Neuronal stem cell (in vitro differentiated cells): Measurements from ENCODE around the gene RHOBTB3.
A peak's percentile ranks its signal among the peaks of the same experiment; 100 is the strongest.
"Not testable (repeated sequence)": the region's sequence is repeated elsewhere in the genome, so short reads cannot be mapped to it uniquely, and the experiment has no call there.

Source experiments
- DNase-seq: peaks from one replicate; pipeline ENCODE4 v3.0.0-alpha.2; 2013; ENCODE audit warnings: low spot score
- H2AFZ ChIP-seq: one replicate; pipeline ENCODE4 v1.6.1; 2013; ENCODE audit warnings: mild to moderate bottlenecking, low read length, inconsistent platforms
- H2AK5ac ChIP-seq: 2 replicates; pipeline ENCODE4 v1.6.1; 2013; ENCODE audit warnings: low read depth, mild to moderate bottlenecking, inconsistent platforms, low read length, moderate library complexity, mixed read lengths
- H2BK120ac ChIP-seq: 2 replicates; pipeline ENCODE4 v1.6.1; 2013; ENCODE audit warnings: low read depth, mild to moderate bottlenecking, inconsistent platforms, low read length, moderate library complexity, mixed read lengths
- H2BK12ac ChIP-seq: one replicate; pipeline ENCODE4 v1.6.1; 2013; ENCODE audit warnings: low read length, inconsistent platforms
- H2BK15ac ChIP-seq: 2 replicates; pipeline ENCODE4 v1.6.1; 2013; ENCODE audit warnings: mild to moderate bottlenecking, low read length, inconsistent platforms, mixed read lengths
- H2BK5ac ChIP-seq: one replicate; pipeline ENCODE4 v1.6.1; 2013; ENCODE audit warnings: inconsistent platforms, mild to moderate bottlenecking, low read length, moderate library complexity
- H3K14ac ChIP-seq: one replicate; pipeline ENCODE4 v1.6.1; 2013; ENCODE audit warnings: low read length, inconsistent platforms
- H3K18ac ChIP-seq: 2 replicates; pipeline ENCODE4 v1.6.1; 2013; ENCODE audit warnings: low read length, inconsistent platforms
- H3K23ac ChIP-seq: 2 replicates; pipeline ENCODE4 v1.6.1; 2013; ENCODE audit warnings: low read depth, mild to moderate bottlenecking, mixed read lengths, low read length, inconsistent platforms; ENCODE audit not compliant: poor library complexity
- H3K27ac ChIP-seq: replicated peaks from 3 replicates; pipeline ENCODE4 v1.5.1; 2013; ENCODE audit warnings: low read length, inconsistent platforms
- H3K27me3 ChIP-seq, 3 experiments: 2 replicates each; pipeline ENCODE4 v1.6.1; 2013; ENCODE audit warnings: low read length in 3 of 3, mild to moderate bottlenecking in 2 of 3, inconsistent platforms in 1 of 3, low read depth in 1 of 3, mixed read lengths in 1 of 3, moderate library complexity in 1 of 3; ENCODE audit not compliant: control insufficient read depth in 3 of 3, insufficient read depth in 3 of 3
- H3K36me3 ChIP-seq, 2 donors: replicated peaks in 1 of 2; 2 replicates each; pipeline ENCODE4 v1.6.1; 2013; ENCODE audit warnings: low read length in 2 of 2; ENCODE audit not compliant: control insufficient read depth in 2 of 2, insufficient read depth in 2 of 2
- H3K4ac ChIP-seq: 2 replicates; pipeline ENCODE4 v1.6.1; 2013; ENCODE audit warnings: inconsistent platforms, mild to moderate bottlenecking, low read length, moderate library complexity
- H3K4me1 ChIP-seq, 2 donors: 1 replicate in 1 of 2; 2 replicates in 1 of 2; pipeline ENCODE4 v1.6.1; 2013; ENCODE audit warnings: low read length in 2 of 2, low read depth in 1 of 2; ENCODE audit not compliant: control insufficient read depth in 2 of 2, insufficient read depth in 1 of 2
- H3K4me2 ChIP-seq: one replicate; pipeline ENCODE4 v1.6.1; 2013; ENCODE audit warnings: mild to moderate bottlenecking, low read length, inconsistent platforms; ENCODE audit not compliant: insufficient read depth, poor library complexity, severe bottlenecking
- H3K4me3 ChIP-seq, 2 donors: 2 replicates each; pipeline ENCODE4 v1.5.1; 2013; ENCODE audit warnings: low read length in 2 of 2, mild to moderate bottlenecking in 2 of 2, inconsistent platforms in 1 of 2, moderate library complexity in 1 of 2
- H3K79me1 ChIP-seq: one replicate; pipeline ENCODE4 v1.6.1; 2013; ENCODE audit warnings: low read depth, mild to moderate bottlenecking, inconsistent platforms, low read length, moderate library complexity
- H3K9ac ChIP-seq: one replicate; pipeline ENCODE4 v1.6.1; 2013; ENCODE audit warnings: mild to moderate bottlenecking, low read depth, low read length, inconsistent platforms; ENCODE audit not compliant: poor library complexity
- H3K9me3 ChIP-seq, 2 donors: replicated peaks in 1 of 2; 2 replicates each; pipeline versions ENCODE3 to v1.6.1; 2013; ENCODE audit warnings: low read length in 2 of 2, mild to moderate bottlenecking in 2 of 2, inconsistent platforms in 1 of 2, low read depth in 1 of 2, mixed read lengths in 1 of 2, moderate library complexity in 1 of 2; ENCODE audit not compliant: control insufficient read depth in 2 of 2, insufficient read depth in 1 of 2
- H4K8ac ChIP-seq: one replicate; pipeline ENCODE4 v1.6.1; 2013; ENCODE audit warnings: low read depth, mild to moderate bottlenecking, inconsistent platforms, low read length, moderate library complexity
- H4K91ac ChIP-seq: one replicate; pipeline ENCODE4 v1.6.1; 2013; ENCODE audit warnings: low read length, low read depth, mild to moderate bottlenecking, inconsistent platforms; ENCODE audit not compliant: poor library complexity
- WGBS, 2 donors: extraction: QIAGEN DNeasy Blood & Tissue Kit; methylation state at CpG; one replicate each; pipeline ENCODE4 v1.1.7; 2013; ENCODE audit warnings: missing lambda C conversion rate in 2 of 2, mixed read lengths in 1 of 2; ENCODE audit not compliant: insufficient read length in 2 of 2, insufficient replicate concordance in 1 of 2; ENCODE audit errors: extremely low coverage in 2 of 2; 5-methylcytosine and 5-hydroxymethylcytosine counted together

Gene RHOBTB3

DNA sequence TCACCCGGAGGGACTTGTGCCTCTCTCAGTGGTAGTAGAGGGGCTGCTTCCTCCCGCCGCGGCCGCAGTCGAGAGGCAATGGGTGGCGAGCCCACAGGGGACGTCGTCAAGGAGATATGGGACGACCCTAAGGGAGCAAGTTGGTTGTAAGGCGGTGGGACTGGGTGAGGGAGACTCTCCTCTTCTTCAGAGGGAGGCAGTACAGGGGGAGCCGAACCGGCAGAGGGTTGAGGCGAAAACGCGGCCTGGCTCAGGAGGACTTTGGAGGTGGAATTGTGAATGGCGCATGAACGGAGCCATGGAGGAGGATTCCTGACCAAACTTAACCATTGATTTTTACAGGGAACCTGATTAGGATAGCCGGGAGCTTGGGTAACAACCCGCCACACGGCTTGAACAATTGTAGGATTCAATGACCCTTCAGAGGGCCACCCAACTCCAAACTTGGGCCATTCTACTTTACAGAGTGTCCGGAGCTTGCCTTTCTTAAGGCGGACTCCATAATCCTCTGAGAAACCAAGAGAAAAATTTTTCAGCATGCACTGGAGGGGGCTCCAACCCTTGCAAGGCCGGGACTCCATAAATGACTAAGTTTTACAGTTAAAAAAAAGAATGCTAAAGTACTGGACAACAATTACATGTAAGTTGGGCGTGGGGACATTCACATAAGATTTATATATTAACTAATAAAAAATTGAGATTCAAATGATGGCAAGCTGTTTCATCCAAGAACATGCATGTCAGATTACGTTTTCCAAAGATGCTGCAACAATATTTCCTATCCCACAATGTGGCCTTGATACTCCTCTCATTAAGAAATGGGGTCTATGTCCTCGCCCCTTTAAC lies 19.4 kb upstream of the RHOBTB3 start:
- Histone ChIP-seq H3K4me2 (peak overlapping the region; percentile 28), H3K79me1 (no peaks in the 10 kb centered on the region), H3K27ac (no peak overlapping the region), H3K27me3 (no peaks in the 10 kb centered on the region), H4K91ac (no peak overlapping the region), H3K9ac (no peak overlapping the region), H2BK15ac (no peak overlapping the region), H2BK12ac (no peak overlapping the region), H3K4ac (no peak overlapping the region), H3K9me3 (no peaks in the 10 kb centered on the region), H3K23ac (no peak overlapping the region), H2AFZ (no peak overlapping the region), H2BK5ac (no peak overlapping the region), H3K4me1 (peaks cover 3% of the 10 kb centered on the region in 2 donors), H3K36me3 (no peaks in the 10 kb centered on the region), H2AK5ac (no peak overlapping the region), H4K8ac (no peak overlapping the region), H3K4me3 (peak overlapping the region in 1 of 2 donors; percentile 67), H3K18ac (no peak overlapping the region), H2BK120ac (no peak overlapping the region), H3K14ac (no peak overlapping the region)
- no peak for DNase-seq
- WGBS, 2 donors = no CpG with 5 or more reads among the region's 27 CpGs

DNA sequence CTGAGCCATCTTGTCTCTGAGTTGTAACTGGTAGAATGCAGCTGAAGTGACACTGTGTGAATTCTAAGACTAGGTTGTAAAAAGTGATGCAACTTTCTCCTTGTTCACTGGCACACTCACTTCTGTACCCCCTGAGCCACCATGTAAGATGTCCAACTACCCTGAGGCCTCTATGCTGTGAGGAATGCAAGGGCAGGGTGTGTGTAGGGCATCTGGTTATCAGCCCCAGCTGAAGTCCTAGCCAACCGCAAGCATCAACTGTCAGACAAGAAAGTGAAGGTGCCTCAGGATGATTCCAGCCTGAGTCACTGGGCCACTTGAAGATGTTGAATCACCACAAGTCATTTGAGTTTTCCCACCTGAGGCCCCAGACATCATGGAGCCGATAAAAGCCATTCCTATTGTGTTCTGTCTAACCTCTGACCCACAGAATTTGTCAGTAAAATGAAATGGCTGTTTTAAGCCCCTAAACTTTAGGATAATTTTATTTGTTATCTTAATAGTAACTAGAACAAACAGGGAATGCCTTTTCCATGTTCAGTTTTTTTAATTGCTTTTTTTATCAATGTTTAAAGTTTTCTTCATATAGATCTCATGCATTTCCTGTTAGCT lies 18.7 kb upstream of the RHOBTB3 start:
- H3K23ac ChIP-seq = no peak overlapping the region
- no peak overlapping the region for H4K91ac ChIP-seq
- H2AFZ ChIP-seq = peak overlapping the region; percentile 17
- no peaks in the 10 kb centered on the region for H3K36me3 ChIP-seq
- no peak overlapping the region for H4K8ac ChIP-seq
- no peaks in the 10 kb centered on the region for H3K27me3 ChIP-seq
- peaks cover 3% of the 10 kb centered on the region in 2 donors for H3K4me1 ChIP-seq
- no peak overlapping the region for H3K9ac ChIP-seq
- H3K4me2 ChIP-seq = no peak overlapping the region
- no peak overlapping the region for H2BK120ac ChIP-seq
- no peaks in the 10 kb centered on the region for H3K9me3 ChIP-seq
- H3K14ac ChIP-seq = no peak overlapping the region
- no peak overlapping the region for H3K27ac ChIP-seq
- H2BK15ac ChIP-seq = no peak overlapping the region
- H2AK5ac ChIP-seq = no peak overlapping the region
- no CpG with 5 or more reads among the region's 2 CpGs for WGBS, 2 donors
- no peak overlapping the region for H3K4me3 ChIP-seq
- no peak overlapping the region for H2BK12ac ChIP-seq
- no peak overlapping the region for H3K18ac ChIP-seq
- DNase-seq = no peak
- no peaks in the 10 kb centered on the region for H3K79me1 ChIP-seq
- no peak overlapping the region for H2BK5ac ChIP-seq
- no peak overlapping the region for H3K4ac ChIP-seq

DNA sequence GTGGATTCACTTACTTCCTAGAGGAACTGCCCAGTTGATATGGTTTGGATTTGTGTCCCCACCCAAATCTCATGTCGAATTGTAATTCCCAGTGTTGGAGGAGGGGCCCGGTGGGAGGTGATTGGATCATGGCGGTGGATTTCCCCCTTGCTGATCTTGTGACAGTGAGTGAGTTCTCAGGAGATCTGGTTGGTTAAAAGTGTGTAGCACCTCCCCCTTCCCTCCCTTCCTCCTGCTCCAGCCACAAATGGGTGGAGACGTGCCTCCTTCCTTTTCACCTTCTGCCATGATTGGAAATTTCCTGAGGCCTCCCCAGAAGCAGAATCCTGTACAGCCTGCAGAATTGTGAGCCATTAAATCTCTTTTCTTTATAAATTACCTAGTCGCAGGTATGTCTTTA lies 17.9 kb upstream of the RHOBTB3 start:
- H2AK5ac ChIP-seq, H3K9ac ChIP-seq, H3K79me1 ChIP-seq, H3K14ac ChIP-seq, H2AFZ ChIP-seq, H3K18ac ChIP-seq, H3K27ac ChIP-seq, DNase-seq, H3K23ac ChIP-seq, H3K9me3 ChIP-seq, H3K27me3 ChIP-seq, H3K36me3 ChIP-seq, H2BK5ac ChIP-seq, H2BK15ac ChIP-seq, H4K91ac ChIP-seq, H3K4me1 ChIP-seq, H3K4me2 ChIP-seq, H3K4me3 ChIP-seq, H2BK120ac ChIP-seq, H2BK12ac ChIP-seq, H3K4ac ChIP-seq, H4K8ac ChIP-seq: not testable (repeated sequence)
- WGBS, 2 donors = no CpG with 5 or more reads among the region's 5 CpGs

DNA sequence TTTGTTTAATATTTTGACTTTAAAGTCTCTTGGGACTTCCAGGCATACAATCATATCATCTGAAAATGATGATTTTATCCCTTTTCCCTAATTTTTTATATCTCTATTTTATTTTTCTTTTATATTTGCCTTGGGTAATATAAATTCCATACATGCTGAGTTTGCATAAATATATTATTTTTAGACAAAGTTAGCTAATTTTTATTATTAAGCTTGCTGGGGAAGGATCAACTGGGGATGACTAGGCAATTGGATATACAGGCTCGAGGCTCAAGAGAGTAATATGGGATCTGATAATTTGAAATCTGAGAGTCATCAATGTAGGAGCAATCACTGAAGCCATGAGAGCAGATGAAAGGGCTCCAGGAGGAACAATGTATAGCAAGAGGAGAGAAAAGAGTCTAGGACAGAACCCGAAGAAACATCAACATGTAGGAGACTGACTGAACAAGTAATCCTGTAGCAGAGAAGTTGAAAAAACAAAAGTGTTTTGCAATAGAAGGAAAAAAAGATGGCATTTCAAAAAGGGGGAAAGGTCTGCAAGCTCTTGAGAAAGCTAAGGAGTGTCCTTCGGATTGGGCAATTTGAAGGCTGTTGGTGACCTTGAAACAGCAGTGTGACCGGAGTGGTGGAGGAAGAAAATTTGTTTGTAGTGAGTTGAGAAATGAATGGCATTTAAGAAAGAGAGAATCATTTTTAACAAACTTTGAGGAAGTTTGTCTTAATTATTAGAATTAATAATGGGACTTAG lies 17.0 kb upstream of the RHOBTB3 start:
- WGBS, 2 donors = no CpG with 5 or more reads among the region's 4 CpGs

More for the DNA sequence above, 17.0 kb upstream of the RHOBTB3 start:
- no peak overlapping the region for H3K9ac ChIP-seq
- H3K23ac ChIP-seq = no peak overlapping the region
- no peak overlapping the region for H3K4ac ChIP-seq
- no peak overlapping the region for H2BK15ac ChIP-seq
- H2AFZ ChIP-seq = no peak overlapping the region
- no peaks in the 10 kb centered on the region for H3K79me1 ChIP-seq
- no peak overlapping the region for H2BK5ac ChIP-seq
- no peak overlapping the region for H2BK120ac ChIP-seq
- no peak overlapping the region for H4K8ac ChIP-seq
- no peak overlapping the region for H4K91ac ChIP-seq
- H3K27me3 ChIP-seq = no peaks in the 10 kb centered on the region
- H3K36me3 ChIP-seq = no peaks in the 10 kb centered on the region
- H3K27ac ChIP-seq = no peak overlapping the region
- H3K9me3 ChIP-seq = no peaks in the 10 kb centered on the region
- no peak overlapping the region for H3K4me3 ChIP-seq
- H2BK12ac ChIP-seq = no peak overlapping the region
- no peak overlapping the region for H2AK5ac ChIP-seq
- peaks cover 3% of the 10 kb centered on the region in 2 donors for H3K4me1 ChIP-seq
- H3K4me2 ChIP-seq = no peak overlapping the region
- H3K18ac ChIP-seq = no peak overlapping the region
- no peak overlapping the region for H3K14ac ChIP-seq
- no peak for DNase-seq
